Hepatocyte (in vitro differentiated cells): ENCODE data around the gene PRKAB2.

Experiments used
- EZH2 ChIP-seq: fragments of 200-600 bp; sonication (generic); IDR thresholded peaks from 2 replicates; pipeline ENCODE4 v1.6.1; 2016; ENCODE audit warnings: antibody characterized with exemption, mild to moderate bottlenecking, borderline replicate concordance
- TF ChIP-seq, protein P1 (sequence below): fragments of 200-600 bp; sonication (generic); IDR thresholded peaks from 2 replicates; pipeline ENCODE4 v1.5.1; 2016; ENCODE audit warnings: antibody characterized with exemption, mild to moderate bottlenecking; ENCODE audit not compliant: poor library complexity

GRCh38 chr1:147202576-147202975, 30.3 kb upstream of the PRKAB2 start:
- TF ChIP-seq, protein P1, sequence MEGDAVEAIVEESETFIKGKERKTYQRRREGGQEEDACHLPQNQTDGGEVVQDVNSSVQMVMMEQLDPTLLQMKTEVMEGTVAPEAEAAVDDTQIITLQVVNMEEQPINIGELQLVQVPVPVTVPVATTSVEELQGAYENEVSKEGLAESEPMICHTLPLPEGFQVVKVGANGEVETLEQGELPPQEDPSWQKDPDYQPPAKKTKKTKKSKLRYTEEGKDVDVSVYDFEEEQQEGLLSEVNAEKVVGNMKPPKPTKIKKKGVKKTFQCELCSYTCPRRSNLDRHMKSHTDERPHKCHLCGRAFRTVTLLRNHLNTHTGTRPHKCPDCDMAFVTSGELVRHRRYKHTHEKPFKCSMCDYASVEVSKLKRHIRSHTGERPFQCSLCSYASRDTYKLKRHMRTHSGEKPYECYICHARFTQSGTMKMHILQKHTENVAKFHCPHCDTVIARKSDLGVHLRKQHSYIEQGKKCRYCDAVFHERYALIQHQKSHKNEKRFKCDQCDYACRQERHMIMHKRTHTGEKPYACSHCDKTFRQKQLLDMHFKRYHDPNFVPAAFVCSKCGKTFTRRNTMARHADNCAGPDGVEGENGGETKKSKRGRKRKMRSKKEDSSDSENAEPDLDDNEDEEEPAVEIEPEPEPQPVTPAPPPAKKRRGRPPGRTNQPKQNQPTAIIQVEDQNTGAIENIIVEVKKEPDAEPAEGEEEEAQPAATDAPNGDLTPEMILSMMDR = no peak
- no peak for TF ChIP-seq EZH2
